BE2C (cell line): ENCODE data around the gene TRMT1.

ENCODE experiments used
- DNase-seq: peaks from one replicate; pipeline ENCODE4 v3.0.0-alpha.2; 2020
- H3K27me3 ChIP-seq: fragments of 250-450 bp; sonication (Bioruptor Pico); 2 replicates; pipeline ENCODE4 v1.5.1; 2020; ENCODE audit warnings: mild to moderate bottlenecking
- H3K36me3 ChIP-seq: fragments of 250-450 bp; sonication (Bioruptor Pico); 2 replicates; pipeline ENCODE4 v1.5.1; 2020; ENCODE audit warnings: mild to moderate bottlenecking
- H3K4me1 ChIP-seq: fragments of 250-450 bp; sonication (Bioruptor Pico); 2 replicates; pipeline ENCODE4 v1.5.1; 2020
- H3K4me3 ChIP-seq: 2 replicates; pipeline ENCODE4 v1.5.1; 2011; ENCODE audit warnings: low read depth, low read length
- H3K9me3 ChIP-seq: fragments of 250-450 bp; sonication (Bioruptor Pico); 2 replicates; pipeline ENCODE4 v1.5.1; 2020
- CTCF ChIP-seq: IDR thresholded peaks from 2 replicates; pipeline ENCODE4 v1.5.1; 2012; ENCODE audit warnings: mild to moderate bottlenecking, low read depth, low read length

The TRMT1 gene

GRCh38 chr19:13127811-13128575 lies 11.5 kb upstream of the TRMT1 start:
- H3K36me3 ChIP-seq = peaks cover 25% of the 10 kb centered on the region
- H3K27me3 ChIP-seq = no peaks in the 10 kb centered on the region
- H3K4me1 ChIP-seq = no peaks in the 10 kb centered on the region
- H3K9me3 ChIP-seq = no peaks in the 10 kb centered on the region
- no peak for TF ChIP-seq CTCF
- H3K4me3 ChIP-seq = no peak overlapping the region
- no peak for DNase-seq

- peaks cover 23% of the 10 kb centered on the region for H3K36me3 ChIP-seq
Observed at GRCh38 chr19:13127051-13127450, 10.5 kb upstream of the TRMT1 start.

GRCh38 chr19:13122980-13123957 lies 6.7 kb upstream of the TRMT1 start:
- Histone ChIP-seq H3K27me3 (no peaks in the 10 kb centered on the region), H3K4me1 (no peaks in the 10 kb centered on the region), H3K36me3 (peaks cover 26% of the 10 kb centered on the region), H3K9me3 (no peaks in the 10 kb centered on the region), H3K4me3 (no peak overlapping the region)
- DNase-seq = no peak
- no peak for TF ChIP-seq CTCF

More at GRCh38 chr19:13127051-13127450, 10.5 kb upstream of the TRMT1 start:
- no peak overlapping the region for H3K4me3 ChIP-seq
- no peak for DNase-seq
- no peaks in the 10 kb centered on the region for H3K9me3 ChIP-seq
- H3K27me3 ChIP-seq = no peaks in the 10 kb centered on the region
- no peaks in the 10 kb centered on the region for H3K4me1 ChIP-seq
- no peak for TF ChIP-seq CTCF

GRCh38 chr19:13122275-13122878 lies 5.8 kb upstream of the TRMT1 start:
- H3K4me1 ChIP-seq = no peaks in the 10 kb centered on the region
- H3K36me3 ChIP-seq = peaks cover 26% of the 10 kb centered on the region
- no peak for DNase-seq
- no peak for TF ChIP-seq CTCF
- no peaks in the 10 kb centered on the region for H3K27me3 ChIP-seq
- no peaks in the 10 kb centered on the region for H3K9me3 ChIP-seq
- no peak overlapping the region for H3K4me3 ChIP-seq

- H3K36me3 ChIP-seq = peaks cover 26% of the 10 kb centered on the region
- no peak for TF ChIP-seq CTCF
- no peaks in the 10 kb centered on the region for H3K9me3 ChIP-seq
- H3K4me1 ChIP-seq = no peaks in the 10 kb centered on the region
- no peak overlapping the region for H3K4me3 ChIP-seq
- no peaks in the 10 kb centered on the region for H3K27me3 ChIP-seq
- DNase-seq = no peak
Observed at GRCh38 chr19:13121551-13122274, 5.2 kb upstream of the TRMT1 start.
